KMS-11 (cell line): ENCODE data around the gene ZBTB7B.

Source experiments
- H2AFZ ChIP-seq: fragments of 200-600 bp; sonication (generic); 2 replicates; pipeline ENCODE4 v1.6.1; 2016; ENCODE audit warnings: antibody characterized with exemption, mixed run types, low read depth
- H3K27ac ChIP-seq: fragments of 200-600 bp; sonication (generic); 2 replicates; pipeline ENCODE4 v1.6.1; 2016; ENCODE audit warnings: mild to moderate bottlenecking, mixed run types
- H3K27me3 ChIP-seq: fragments of 200-600 bp; sonication (generic); 2 replicates; pipeline ENCODE4 v1.6.1; 2017; ENCODE audit warnings: mild to moderate bottlenecking, low read depth, mixed run types, moderate library complexity; ENCODE audit not compliant: insufficient read depth
- H3K36me3 ChIP-seq: fragments of 200-600 bp; sonication (generic); 2 replicates; pipeline ENCODE4 v1.6.1; 2017; ENCODE audit warnings: mild to moderate bottlenecking, mixed run types; ENCODE audit not compliant: insufficient read depth
- H3K4me1 ChIP-seq: fragments of 200-600 bp; sonication (generic); 2 replicates; pipeline ENCODE4 v1.6.1; 2016; ENCODE audit warnings: mild to moderate bottlenecking, low read depth, mixed run types; ENCODE audit not compliant: poor library complexity, severe bottlenecking
- H3K4me2 ChIP-seq: fragments of 200-600 bp; sonication (generic); 2 replicates; pipeline ENCODE4 v1.7.0; 2016; ENCODE audit warnings: mild to moderate bottlenecking, mixed run types
- H3K4me3 ChIP-seq: fragments of 200-600 bp; sonication (generic); IDR thresholded peaks from 2 replicates; pipeline ENCODE4 v1.6.1; 2017; ENCODE audit warnings: low read depth, low read length, mixed read lengths; ENCODE audit not compliant: insufficient read depth
- H3K79me2 ChIP-seq: fragments of 200-600 bp; sonication (generic); 2 replicates; pipeline ENCODE4 v1.6.1; 2016; ENCODE audit warnings: low read depth, mixed run types; ENCODE audit not compliant: insufficient read depth
- H3K9ac ChIP-seq: fragments of 200-600 bp; sonication (generic); 2 replicates; pipeline ENCODE4 v1.6.1; 2016; ENCODE audit warnings: mild to moderate bottlenecking, mixed run types
- H4K20me1 ChIP-seq: fragments of 200-600 bp; sonication (generic); 2 replicates; pipeline ENCODE4 v1.6.1; 2016; ENCODE audit warnings: mild to moderate bottlenecking, mixed run types; ENCODE audit not compliant: insufficient read depth
- TF ChIP-seq, protein P1 (sequence below): fragments of 200-600 bp; sonication (generic); conservative IDR thresholded peaks from 2 replicates; pipeline ENCODE4 v1.6.1; 2017; ENCODE audit warnings: low read depth, mild to moderate bottlenecking, antibody characterized with exemption, low read length, moderate library complexity, mixed read lengths

ZBTB7B gene

DNA sequence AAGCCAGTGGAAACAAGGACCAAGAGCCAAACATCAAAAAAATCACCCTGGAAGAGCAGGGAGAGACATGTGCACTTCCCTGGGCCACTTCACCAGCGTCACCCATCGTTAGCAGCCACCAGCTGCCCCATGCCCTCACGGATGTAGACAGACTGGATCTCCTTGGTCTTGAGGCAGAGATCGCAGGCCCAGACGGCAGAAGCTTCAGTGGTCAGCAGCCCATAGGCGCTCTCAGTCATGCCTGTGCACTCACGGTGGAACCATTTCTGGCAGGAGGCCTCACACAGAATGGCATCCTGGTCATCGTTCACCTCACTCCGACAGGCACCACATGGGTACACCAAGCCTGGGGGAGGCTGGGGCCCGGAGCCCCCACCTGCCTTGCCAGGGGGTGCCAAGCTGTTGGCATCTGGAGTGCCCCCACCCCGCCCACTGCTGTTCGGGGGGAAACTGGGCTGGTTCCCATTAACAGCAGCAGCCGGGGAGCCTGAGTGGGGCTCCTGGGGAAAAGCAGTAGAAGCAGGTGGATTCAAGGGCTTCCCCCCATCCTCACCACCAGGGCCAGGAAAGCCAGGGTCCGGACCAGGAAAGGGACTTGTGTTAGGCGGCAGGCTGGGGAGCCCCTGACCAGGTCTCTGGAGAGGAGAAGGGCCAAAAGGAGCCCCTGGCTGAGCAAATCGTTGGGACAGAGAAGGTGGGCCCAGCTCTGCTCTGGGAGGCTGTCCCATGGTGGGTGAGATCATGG lies 43.7 kb upstream of the ZBTB7B start:
- Histone ChIP-seq H4K20me1 (no peaks in the 10 kb centered on the region), H2AFZ (no peak overlapping the region), H3K9ac (no peak overlapping the region), H3K79me2 (peaks cover 48% of the 10 kb centered on the region), H3K4me1 (peaks cover 58% of the 10 kb centered on the region), H3K4me2 (no peak overlapping the region), H3K36me3 (peaks cover 7% of the 10 kb centered on the region; the same call in 1 of the 2 replicates), H3K27ac (no peak overlapping the region; the same call in 1 of the 2 replicates), H3K27me3 (no peaks in the 10 kb centered on the region), H3K4me3 (no peak overlapping the region)
- TF ChIP-seq, protein P1, sequence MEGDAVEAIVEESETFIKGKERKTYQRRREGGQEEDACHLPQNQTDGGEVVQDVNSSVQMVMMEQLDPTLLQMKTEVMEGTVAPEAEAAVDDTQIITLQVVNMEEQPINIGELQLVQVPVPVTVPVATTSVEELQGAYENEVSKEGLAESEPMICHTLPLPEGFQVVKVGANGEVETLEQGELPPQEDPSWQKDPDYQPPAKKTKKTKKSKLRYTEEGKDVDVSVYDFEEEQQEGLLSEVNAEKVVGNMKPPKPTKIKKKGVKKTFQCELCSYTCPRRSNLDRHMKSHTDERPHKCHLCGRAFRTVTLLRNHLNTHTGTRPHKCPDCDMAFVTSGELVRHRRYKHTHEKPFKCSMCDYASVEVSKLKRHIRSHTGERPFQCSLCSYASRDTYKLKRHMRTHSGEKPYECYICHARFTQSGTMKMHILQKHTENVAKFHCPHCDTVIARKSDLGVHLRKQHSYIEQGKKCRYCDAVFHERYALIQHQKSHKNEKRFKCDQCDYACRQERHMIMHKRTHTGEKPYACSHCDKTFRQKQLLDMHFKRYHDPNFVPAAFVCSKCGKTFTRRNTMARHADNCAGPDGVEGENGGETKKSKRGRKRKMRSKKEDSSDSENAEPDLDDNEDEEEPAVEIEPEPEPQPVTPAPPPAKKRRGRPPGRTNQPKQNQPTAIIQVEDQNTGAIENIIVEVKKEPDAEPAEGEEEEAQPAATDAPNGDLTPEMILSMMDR, result no peak

DNA sequence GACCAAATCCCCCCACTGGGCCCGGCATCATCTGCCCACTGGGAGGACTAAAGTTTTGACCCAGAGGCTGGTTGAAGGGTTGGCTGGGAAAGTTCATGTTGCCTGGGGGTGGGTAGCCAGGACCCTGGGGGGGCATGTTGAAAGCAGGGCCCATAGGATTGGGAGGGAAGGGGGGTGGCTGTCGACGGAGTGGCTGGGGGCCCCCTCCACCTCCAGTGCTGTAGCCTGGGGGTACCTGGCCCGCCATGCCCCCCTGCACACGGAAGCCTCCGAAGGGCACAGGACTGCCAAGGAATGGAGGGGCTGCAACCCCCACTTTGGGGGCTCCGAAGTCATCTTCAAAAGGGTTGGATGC lies 43.2 kb upstream of the ZBTB7B start:
- Histone ChIP-seq H4K20me1 (no peaks in the 10 kb centered on the region), H3K4me3 (no peak overlapping the region), H3K27me3 (no peaks in the 10 kb centered on the region), H3K27ac (no peak overlapping the region), H3K79me2 (peaks cover 43% of the 10 kb centered on the region), H3K9ac (no peak overlapping the region), H3K36me3 (peaks cover 7% of the 10 kb centered on the region; the same call in 1 of the 2 replicates), H3K4me1 (peaks cover 56% of the 10 kb centered on the region), H3K4me2 (no peak overlapping the region), H2AFZ (no peak overlapping the region)
- TF ChIP-seq, protein P1, result no peak

DNA sequence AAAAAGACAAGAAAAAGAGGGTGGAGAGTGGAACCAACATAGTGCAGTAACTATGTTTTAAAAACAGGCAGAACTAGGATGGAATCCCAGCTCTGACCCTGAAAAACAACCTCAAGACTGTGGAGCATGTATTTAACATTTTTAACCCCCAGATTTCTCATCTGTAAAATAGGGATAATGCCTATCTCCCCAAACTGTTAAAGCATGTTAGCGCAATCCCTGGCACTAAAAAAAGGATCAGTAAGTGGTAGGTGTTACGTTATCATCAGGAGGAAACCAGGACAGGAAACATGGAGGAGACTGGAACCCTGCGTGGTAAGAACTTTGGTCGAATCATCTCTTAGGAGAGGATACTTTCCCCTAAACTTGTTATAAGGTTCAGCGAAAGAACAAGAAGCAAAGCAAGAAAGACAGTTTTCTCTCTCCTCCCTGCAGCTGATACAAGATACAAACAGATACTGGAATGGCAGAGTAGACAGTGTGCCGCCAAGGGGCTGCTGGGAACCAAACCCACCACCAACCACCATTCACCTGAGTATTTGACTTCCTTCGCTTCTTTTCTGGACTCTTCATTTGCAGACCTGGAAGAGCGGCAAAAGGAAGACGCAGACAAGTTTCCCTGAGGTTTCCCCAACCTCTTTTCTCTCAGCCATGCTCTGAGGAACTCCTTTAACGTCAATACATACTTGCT lies 42.0 kb upstream of the ZBTB7B start:
- peak overlapping the region; percentile 78 for H3K9ac ChIP-seq
- H3K4me2 ChIP-seq, result peak overlapping the region; percentile 93
- H3K27ac ChIP-seq, result peak overlapping the region; percentile 80
- peaks cover 52% of the 10 kb centered on the region for H3K4me1 ChIP-seq
- H3K79me2 ChIP-seq, result peaks cover 39% of the 10 kb centered on the region
- H3K36me3 ChIP-seq, result peaks cover 7% of the 10 kb centered on the region; the same call in 1 of the 2 replicates
- H3K27me3 ChIP-seq, result no peaks in the 10 kb centered on the region
- peak overlapping the region; percentile 60; the same call in 1 of the 2 replicates for H2AFZ ChIP-seq
- peak overlapping the region; percentile 98 for H3K4me3 ChIP-seq
- no peaks in the 10 kb centered on the region for H4K20me1 ChIP-seq
- TF ChIP-seq, protein P1, result no peak

DNA sequence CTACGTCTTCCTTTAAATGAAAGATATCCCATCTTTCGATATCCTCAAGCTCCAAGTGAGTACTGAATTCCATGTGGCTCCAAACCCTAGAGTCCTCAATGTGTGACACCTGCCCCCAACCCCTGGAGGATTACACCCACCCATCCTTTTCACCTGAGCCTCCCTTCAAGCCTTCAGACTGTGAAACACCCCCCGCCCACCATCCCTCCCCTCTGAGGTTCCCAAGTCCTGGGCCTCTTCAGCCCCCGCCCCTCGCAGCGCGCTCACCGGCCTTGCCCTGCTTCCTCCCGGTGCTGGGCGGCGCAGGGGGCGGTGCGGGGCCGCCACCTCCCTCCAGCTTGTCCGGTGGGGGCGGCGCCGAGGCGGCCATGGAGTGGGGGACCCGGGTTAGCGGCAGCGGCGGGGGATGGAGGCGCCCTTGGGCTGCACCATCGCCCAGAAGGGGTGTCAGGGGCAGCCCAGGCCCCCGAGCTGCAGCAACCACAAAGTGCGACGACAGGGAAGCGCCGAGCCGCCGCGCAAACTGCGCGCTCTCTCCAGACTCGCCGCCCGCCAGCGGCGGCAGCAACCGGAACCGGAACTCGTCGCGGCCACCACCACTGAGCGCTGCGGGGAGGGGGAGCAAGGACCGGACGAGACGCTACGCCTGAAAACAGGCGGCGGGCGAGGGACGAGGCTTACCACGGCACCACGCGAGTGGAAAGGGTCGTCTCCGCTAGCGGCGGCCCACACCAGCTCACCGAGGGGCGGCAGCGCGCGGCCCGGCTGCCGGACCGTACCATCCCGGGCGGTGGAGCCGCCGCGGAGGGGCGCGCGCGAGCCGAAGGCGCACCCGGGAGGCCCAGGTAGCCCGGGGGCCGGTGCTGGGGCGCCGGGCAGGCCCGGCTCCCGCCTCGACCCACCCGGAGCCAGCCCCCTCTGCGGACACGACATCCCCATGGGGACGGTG lies 41.1 kb upstream of the ZBTB7B start, which contains the start of gene PYGO2:
Gene PYGO2 (minus strand): TSS at position 576 of the 949 bp plus-strand sequence. CDS start 206 bp downstream, at position 370.
- Histone ChIP-seq H3K27me3 (no peaks in the 10 kb centered on the region), H3K79me2 (peaks cover 39% of the 10 kb centered on the region), H3K4me2 (peak within 1 kb of the TSS; percentile 93), H4K20me1 (no peaks in the 10 kb centered on the region), H2AFZ (peak within 1 kb of the TSS; percentile 60), H3K9ac (peak within 1 kb of the TSS; percentile 78), H3K4me3 (peak within 1 kb of the TSS; percentile 98), H3K27ac (peak within 1 kb of the TSS; percentile 80), H3K4me1 (peaks cover 47% of the 10 kb centered on the region), H3K36me3 (peaks cover 7% of the 10 kb centered on the region; the same call in 1 of the 2 replicates)
- TF ChIP-seq, protein P1, result peak; percentile 81
